ENCODE data around the gene PEX11G. TPM values are rescaled to one million over a fixed set of nuclear protein-coding genes. Genes with fewer than 3 reads are reported as not detected.

The PEX11G gene
- polyA plus RNA-seq, 1 donor from 2014 or later = 1.3 TPM

DNA sequence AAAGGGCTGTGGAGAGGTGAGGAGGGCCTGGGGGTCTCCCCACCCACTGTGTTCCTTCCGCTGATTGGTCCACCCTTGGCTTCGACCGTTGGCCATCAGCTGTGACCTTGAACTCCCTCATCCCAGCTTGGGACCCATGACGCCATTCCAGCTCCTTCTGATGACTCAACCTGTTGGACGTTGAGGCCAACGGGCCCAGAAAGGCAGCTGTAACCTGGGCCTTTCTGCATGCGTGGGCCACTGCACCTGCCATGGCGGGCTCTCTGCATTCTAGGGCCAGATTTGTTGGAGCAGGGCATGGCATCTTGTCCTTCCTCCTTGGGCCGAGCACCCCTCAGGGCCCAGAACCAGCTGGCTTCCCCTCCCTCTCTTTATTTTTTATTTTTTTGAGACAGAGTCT lies 30.2 kb downstream of the PEX11G start:
- TF ChIP-seq, protein P1, sequence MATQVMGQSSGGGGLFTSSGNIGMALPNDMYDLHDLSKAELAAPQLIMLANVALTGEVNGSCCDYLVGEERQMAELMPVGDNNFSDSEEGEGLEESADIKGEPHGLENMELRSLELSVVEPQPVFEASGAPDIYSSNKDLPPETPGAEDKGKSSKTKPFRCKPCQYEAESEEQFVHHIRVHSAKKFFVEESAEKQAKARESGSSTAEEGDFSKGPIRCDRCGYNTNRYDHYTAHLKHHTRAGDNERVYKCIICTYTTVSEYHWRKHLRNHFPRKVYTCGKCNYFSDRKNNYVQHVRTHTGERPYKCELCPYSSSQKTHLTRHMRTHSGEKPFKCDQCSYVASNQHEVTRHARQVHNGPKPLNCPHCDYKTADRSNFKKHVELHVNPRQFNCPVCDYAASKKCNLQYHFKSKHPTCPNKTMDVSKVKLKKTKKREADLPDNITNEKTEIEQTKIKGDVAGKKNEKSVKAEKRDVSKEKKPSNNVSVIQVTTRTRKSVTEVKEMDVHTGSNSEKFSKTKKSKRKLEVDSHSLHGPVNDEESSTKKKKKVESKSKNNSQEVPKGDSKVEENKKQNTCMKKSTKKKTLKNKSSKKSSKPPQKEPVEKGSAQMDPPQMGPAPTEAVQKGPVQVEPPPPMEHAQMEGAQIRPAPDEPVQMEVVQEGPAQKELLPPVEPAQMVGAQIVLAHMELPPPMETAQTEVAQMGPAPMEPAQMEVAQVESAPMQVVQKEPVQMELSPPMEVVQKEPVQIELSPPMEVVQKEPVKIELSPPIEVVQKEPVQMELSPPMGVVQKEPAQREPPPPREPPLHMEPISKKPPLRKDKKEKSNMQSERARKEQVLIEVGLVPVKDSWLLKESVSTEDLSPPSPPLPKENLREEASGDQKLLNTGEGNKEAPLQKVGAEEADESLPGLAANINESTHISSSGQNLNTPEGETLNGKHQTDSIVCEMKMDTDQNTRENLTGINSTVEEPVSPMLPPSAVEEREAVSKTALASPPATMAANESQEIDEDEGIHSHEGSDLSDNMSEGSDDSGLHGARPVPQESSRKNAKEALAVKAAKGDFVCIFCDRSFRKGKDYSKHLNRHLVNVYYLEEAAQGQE (IDR thresholded peaks at IDR 0.05; ENCODE audit: borderline replicate concordance) = no peak
- no peak for TF ChIP-seq EZH2 (IDR thresholded peaks at IDR 0.05; ENCODE audit: borderline replicate concordance, insufficient read depth, low read length, poor library complexity, severe bottlenecking)
- no peak for TF ChIP-seq SMC3 (conservative IDR thresholded peaks at IDR 0.05; ENCODE audit: poor library complexity)
- no peak for TF ChIP-seq CTCF (IDR thresholded peaks at IDR 0.05; ENCODE audit: poor library complexity, severe bottlenecking)
- TF ChIP-seq RAD21 (conservative IDR thresholded peaks at IDR 0.05) = no peak
- TF ChIP-seq TAF1 (IDR thresholded peaks at IDR 0.05; ENCODE audit: low read depth) = no peak
- TF ChIP-seq EP300 (conservative IDR thresholded peaks at IDR 0.05; ENCODE audit: poor library complexity, severe bottlenecking) = no peak
- no peak for TF ChIP-seq POLR2AphosphoS5 (IDR thresholded peaks at IDR 0.05)

GRCh38 chr19:7456964-7457541 lies 31.8 kb downstream of the PEX11G start:
- Histone ChIP-seq H3K9me2 (ENCODE audit: insufficient read depth, low read length) (no peaks in the 10 kb centered on the region), H3F3A (ENCODE audit: insufficient read depth, low read length, poor library complexity, severe bottlenecking) (no peaks in the 10 kb centered on the region), H2AFZ (ENCODE audit: low read depth, low read length) (no peak overlapping the region), H4K20me1 (ENCODE audit: insufficient read depth) (no peaks in the 10 kb centered on the region), H3K79me2 (replicated peaks; ENCODE audit: insufficient read depth, low read length) (no peaks in the 10 kb centered on the region), H3K9ac (ENCODE audit: low read length) (no peak overlapping the region), H3K36me3 (ENCODE audit: insufficient read depth, low read length) (peaks cover 14% of the 10 kb centered on the region), H3K4me3 (ENCODE audit: low read length) (no peak overlapping the region), H3K27me3 (ENCODE audit: insufficient read depth, low read depth, low read length) (no peaks in the 10 kb centered on the region), H3K27ac (ENCODE audit: low read length) (no peak overlapping the region), H3K4me2 (ENCODE audit: low read length) (no peak overlapping the region), H3K9me3 (ENCODE audit: low read length) (peaks cover under 1% of the 10 kb centered on the region)
- TF ChIP-seq POLR2AphosphoS5 (IDR thresholded peaks at IDR 0.05) (no peak), MXI1 (conservative IDR thresholded peaks at IDR 0.05; ENCODE audit: poor library complexity, severe bottlenecking) (no peak), TAF1 (IDR thresholded peaks at IDR 0.05; ENCODE audit: low read depth) (no peak), CTCF (IDR thresholded peaks at IDR 0.05; ENCODE audit: poor library complexity, severe bottlenecking) (no peak), EZH2 (IDR thresholded peaks at IDR 0.05; ENCODE audit: borderline replicate concordance, insufficient read depth, low read length, poor library complexity, severe bottlenecking) (no peak), EP300 (conservative IDR thresholded peaks at IDR 0.05; ENCODE audit: poor library complexity, severe bottlenecking) (no peak), SMC3 (conservative IDR thresholded peaks at IDR 0.05; ENCODE audit: poor library complexity) (no peak), RAD21 (conservative IDR thresholded peaks at IDR 0.05) (no peak)
- TF ChIP-seq, protein P1 (IDR thresholded peaks at IDR 0.05; ENCODE audit: borderline replicate concordance) = no peak

More for the DNA sequence above, 30.2 kb downstream of the PEX11G start:
- Histone ChIP-seq H3K79me2 (replicated peaks; ENCODE audit: insufficient read depth, low read length) (no peaks in the 10 kb centered on the region), H3K9me3 (ENCODE audit: low read length) (no peaks in the 10 kb centered on the region), H3K36me3 (ENCODE audit: insufficient read depth, low read length) (peaks cover 7% of the 10 kb centered on the region), H3K4me3 (ENCODE audit: low read length) (no peak overlapping the region), H3K9ac (ENCODE audit: low read length) (no peak overlapping the region), H3K4me2 (ENCODE audit: low read length) (no peak overlapping the region), H4K20me1 (ENCODE audit: insufficient read depth) (no peaks in the 10 kb centered on the region), H3F3A (ENCODE audit: insufficient read depth, low read length, poor library complexity, severe bottlenecking) (no peaks in the 10 kb centered on the region), H3K27me3 (ENCODE audit: insufficient read depth, low read depth, low read length) (no peaks in the 10 kb centered on the region), H2AFZ (ENCODE audit: low read depth, low read length) (no peak overlapping the region), H3K9me2 (ENCODE audit: insufficient read depth, low read length) (no peaks in the 10 kb centered on the region), H3K27ac (ENCODE audit: low read length) (no peak overlapping the region)
